Right lobe of liver (tissue), 4 donors: ENCODE results near the gene AGBL5.

Experiments used
- CTCF ChIP-seq, 4 donors: fragments of 200-600 bp in 3 of 4; fragments of 450-650 bp in 1 of 4; IDR thresholded peaks; one replicate each; pipeline versions ENCODE4 v1.5.1 to v1.8.0; 2016 to 2022; ENCODE audit warnings: antibody characterized with exemption in 4 of 4, mild to moderate bottlenecking in 2 of 4
- POLR2A ChIP-seq: fragments of 450-650 bp; IDR thresholded peaks from one replicate; pipeline ENCODE4 v1.6.1; 2017; ENCODE audit warnings: antibody characterized with exemption, mild to moderate bottlenecking
- donor health status: DM: no; HTN: no; CAD: no.
- donor health status: DM: no; HTN: no; CAD: no.
- donor health status: DM: no; HTN: yes; CAD: no.

DNA sequence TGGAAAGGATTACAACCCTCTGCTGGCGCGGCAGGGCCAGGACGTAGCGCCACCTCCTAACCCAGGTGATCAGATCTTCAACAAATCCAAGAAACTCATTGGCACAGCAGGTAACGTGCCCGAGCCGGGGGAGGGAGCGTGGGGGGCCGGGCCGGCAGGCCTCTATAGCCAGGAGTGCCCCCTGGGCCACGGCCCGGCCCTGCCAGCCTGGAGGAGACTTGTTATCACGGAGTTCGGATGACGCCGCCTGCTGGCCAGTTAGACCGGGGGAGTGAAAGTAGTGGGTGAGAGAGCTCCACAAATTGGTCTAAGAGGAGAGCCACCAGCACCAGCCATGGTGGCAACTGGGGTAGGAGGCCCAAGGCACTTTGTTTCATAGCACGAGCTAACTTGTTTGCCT is 27.3 kb upstream of the AGBL5 start:
- TF ChIP-seq CTCF (IDR thresholded peaks at IDR 0.05) (no peak), POLR2A (no peak)
